Activated CD4-positive, alpha-beta T cell treated with anti-CD3 and anti-CD28 coated beads, Interleukin-2, amount 10 ng/mL, durations not matched to agents 24 days and 14 days (primary cell): Measurements from ENCODE around the gene GPC3. TPM values are rescaled to one million over a fixed set of nuclear protein-coding genes. Genes with fewer than 3 reads are reported as not detected.

Experiments used
- DNase-seq: peaks from one replicate; pipeline ENCODE4 v3.0.0; 2022
- H3K27ac Mint-ChIP-seq: one replicate; pipeline ENCODE4 v1.8.0; 2022; ENCODE audit warnings: mild to moderate bottlenecking, mixed read lengths
- H3K27me3 Mint-ChIP-seq: one replicate; pipeline ENCODE4 v1.8.0; 2022; ENCODE audit warnings: mixed read lengths
- H3K36me3 Mint-ChIP-seq: one replicate; pipeline ENCODE4 v1.8.0; 2022; ENCODE audit warnings: low read depth, mild to moderate bottlenecking, mixed read lengths
- H3K4me1 Mint-ChIP-seq: one replicate; pipeline ENCODE4 v1.8.0; 2021; ENCODE audit warnings: mixed read lengths
- H3K4me3 Mint-ChIP-seq: one replicate; pipeline ENCODE4 v1.8.0; 2022; ENCODE audit warnings: mild to moderate bottlenecking, moderate library complexity, mixed read lengths
- H3K9me3 Mint-ChIP-seq: one replicate; pipeline ENCODE4 v1.8.0; 2021; ENCODE audit warnings: mixed read lengths
- intact Hi-C: fragments of 100-400 bp; cut with micrococcal nuclease; formaldehyde crosslinking; loops from one replicate; pipeline ENCODE4 v1.15.1; 2023
- total RNA-seq: library from RNA; stranded (reverse); gene quantifications from 2 replicates; pipeline ENCODE4 v1.2.3, GENCODE V29; 2022

The GPC3 gene
- total RNA-seq, 1 donor from 2014 or later, result 0.21 TPM

DNA sequence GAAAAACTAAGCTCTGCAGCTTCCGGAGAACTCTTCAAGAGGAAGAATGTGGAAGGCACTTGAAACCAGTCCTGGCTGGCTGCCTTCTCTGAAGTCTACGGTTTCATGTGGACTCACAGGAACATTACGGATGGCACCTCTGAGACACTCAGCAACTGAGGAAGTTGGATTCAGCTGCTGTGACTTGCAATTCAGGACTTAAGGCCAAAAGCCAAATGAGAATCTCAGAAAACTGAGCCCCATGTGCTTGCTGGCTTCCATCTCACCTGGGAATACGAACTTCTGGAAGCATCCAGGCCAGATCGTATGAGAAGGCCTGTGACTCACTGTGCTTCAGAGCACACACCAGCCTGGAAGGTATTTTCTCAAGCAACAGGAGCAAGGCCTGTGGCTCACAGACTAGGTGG is 462.3 kb downstream of the GPC3 start:
- no peaks in the 10 kb centered on the region for H3K4me1 Mint-ChIP-seq
- DNase-seq, result no peak
- intact Hi-C loops, result no loop called here
- no peak overlapping the region for H3K27ac Mint-ChIP-seq
- H3K27me3 Mint-ChIP-seq, result no peaks in the 10 kb centered on the region
- no peaks in the 10 kb centered on the region for H3K36me3 Mint-ChIP-seq
- H3K4me3 Mint-ChIP-seq, result no peak overlapping the region
- H3K9me3 Mint-ChIP-seq, result no peaks in the 10 kb centered on the region

DNA sequence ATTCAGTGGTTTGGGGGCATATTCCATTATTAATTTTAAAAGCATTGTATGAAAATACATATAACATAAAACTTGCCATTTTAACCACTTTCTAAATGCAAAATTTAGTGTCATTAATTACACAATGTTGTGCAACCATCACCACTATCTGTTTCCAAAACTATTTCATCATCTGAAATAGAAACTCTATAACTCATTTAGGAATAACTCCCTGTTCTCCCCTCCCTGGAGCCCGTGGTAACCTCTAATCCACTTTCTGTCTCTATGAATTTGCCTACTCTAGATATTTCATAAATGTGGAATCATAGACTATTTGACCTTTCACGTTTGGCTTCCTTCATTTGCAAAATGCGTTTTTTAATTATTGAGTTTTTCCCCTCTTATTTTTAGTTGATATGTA is 468.7 kb downstream of the GPC3 start:
- Mint-ChIP-seq H3K4me3 (no peak overlapping the region), H3K9me3 (no peaks in the 10 kb centered on the region), H3K27ac (no peak overlapping the region), H3K4me1 (no peaks in the 10 kb centered on the region), H3K36me3 (no peaks in the 10 kb centered on the region), H3K27me3 (no peaks in the 10 kb centered on the region)
- no peak for DNase-seq
- intact Hi-C loops, result no loop called here

- no peaks in the 10 kb centered on the region for H3K27me3 Mint-ChIP-seq
- H3K9me3 Mint-ChIP-seq, result no peaks in the 10 kb centered on the region
- DNase-seq, result no peak
- H3K27ac Mint-ChIP-seq, result no peak overlapping the region
- H3K36me3 Mint-ChIP-seq, result no peaks in the 10 kb centered on the region
- no peaks in the 10 kb centered on the region for H3K4me1 Mint-ChIP-seq
- no peak overlapping the region for H3K4me3 Mint-ChIP-seq
- intact Hi-C loops, result no loop called here
Measured at GRCh38 chrX:133514486-133514885, 470.9 kb downstream of the GPC3 start.

- Mint-ChIP-seq H3K9me3 (no peaks in the 10 kb centered on the region), H3K4me1 (no peaks in the 10 kb centered on the region), H3K27me3 (no peaks in the 10 kb centered on the region), H3K27ac (no peak overlapping the region), H3K4me3 (no peak overlapping the region), H3K36me3 (no peaks in the 10 kb centered on the region)
- DNase-seq, result no peak
- intact Hi-C loops, result no loop called here
Measured at GRCh38 chrX:133513123-133513522, 472.3 kb downstream of the GPC3 start.

DNA sequence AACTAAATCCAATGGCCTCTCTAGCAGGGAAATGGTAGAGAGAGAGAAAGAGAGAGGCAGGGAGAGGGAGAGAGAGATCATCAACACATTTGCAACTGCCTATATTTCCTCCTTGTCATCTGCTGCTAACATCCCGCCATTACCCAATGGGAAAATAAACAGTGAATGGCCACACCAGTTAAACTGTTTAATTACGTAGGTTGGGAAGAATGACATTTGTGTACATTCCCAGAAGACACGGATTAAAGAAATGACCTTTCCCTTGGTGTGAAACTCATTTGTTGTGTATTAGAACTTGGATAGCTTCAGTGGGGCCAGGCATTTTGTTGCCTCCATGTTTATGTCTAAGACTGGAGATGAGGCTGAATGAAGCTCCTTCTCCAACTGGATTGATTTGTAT is 474.4 kb downstream of the GPC3 start:
- Mint-ChIP-seq H3K4me3 (no peak overlapping the region), H3K4me1 (no peaks in the 10 kb centered on the region), H3K36me3 (no peaks in the 10 kb centered on the region), H3K9me3 (no peaks in the 10 kb centered on the region), H3K27ac (no peak overlapping the region), H3K27me3 (no peaks in the 10 kb centered on the region)
- intact Hi-C loops, result no loop called here
- no peak for DNase-seq

DNA sequence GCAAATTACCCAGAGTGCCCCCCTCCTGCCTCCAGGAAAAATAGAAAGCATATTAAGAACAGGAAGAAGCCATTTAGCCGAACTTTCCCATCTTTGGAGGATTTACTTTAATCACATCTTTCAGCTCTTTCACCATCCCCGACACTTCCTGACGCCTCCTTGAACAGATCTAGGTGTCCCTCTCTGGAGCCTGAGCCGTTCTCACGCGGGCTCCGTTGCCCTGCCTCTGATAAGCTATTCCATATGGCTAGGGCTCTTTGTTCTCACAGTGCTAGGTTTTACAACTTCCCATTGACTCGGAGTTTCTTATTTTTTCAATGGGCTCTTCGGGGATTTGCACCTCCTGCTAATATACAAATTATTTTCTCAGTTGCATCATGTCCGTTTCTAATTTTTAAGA is 488.0 kb downstream of the GPC3 start:
- intact Hi-C loops, result no loop called here
- Mint-ChIP-seq H3K4me3 (no peak overlapping the region), H3K4me1 (no peaks in the 10 kb centered on the region), H3K9me3 (no peaks in the 10 kb centered on the region), H3K27me3 (no peaks in the 10 kb centered on the region), H3K27ac (no peak overlapping the region), H3K36me3 (no peaks in the 10 kb centered on the region)
- DNase-seq, result no peak

DNA sequence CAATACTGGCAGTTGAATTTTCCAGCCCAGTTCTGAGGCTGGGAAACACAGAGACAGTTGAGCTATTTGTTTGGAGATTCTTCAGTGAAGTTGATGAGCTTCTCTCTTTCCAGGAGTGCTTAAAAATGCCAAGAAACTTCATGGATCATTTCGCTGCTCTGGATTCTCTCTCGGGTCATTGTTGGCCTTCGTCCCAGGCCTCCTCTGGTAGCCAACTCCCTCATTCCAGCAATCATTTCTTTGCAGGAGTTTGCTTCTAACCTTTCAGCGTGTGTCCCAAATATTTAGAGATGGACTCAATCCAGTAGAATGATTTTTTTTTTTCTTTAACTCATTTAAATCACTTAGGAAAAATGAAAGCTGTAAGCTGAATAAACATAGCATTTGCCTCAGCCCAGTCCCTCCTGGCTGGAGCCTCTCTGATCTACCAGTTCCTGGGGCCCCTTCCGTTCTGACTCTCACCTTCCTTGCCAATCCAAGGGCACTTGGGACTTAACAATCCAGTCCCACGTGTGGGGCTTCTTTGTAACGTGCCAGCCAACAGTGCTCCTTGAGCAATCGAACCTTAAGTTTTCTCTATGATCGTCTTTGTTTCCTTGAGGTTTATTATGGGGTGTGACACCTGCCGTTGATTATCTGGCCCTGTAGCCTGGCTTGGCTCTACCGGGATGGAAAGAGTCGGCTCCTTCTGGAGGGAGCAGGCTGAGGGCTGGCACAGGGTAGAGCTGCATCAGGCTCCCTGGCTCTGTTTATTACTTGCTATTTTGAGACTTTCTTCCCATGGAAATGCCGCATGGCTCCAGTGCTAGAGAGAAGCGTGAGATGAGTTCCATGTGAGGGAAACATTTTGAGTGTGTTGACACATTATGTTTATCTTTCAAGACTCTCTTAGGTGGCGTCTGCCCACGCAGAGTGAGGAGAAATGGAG is 489.7 kb downstream of the GPC3 start:
- Mint-ChIP-seq H3K27me3 (no peaks in the 10 kb centered on the region), H3K27ac (no peak overlapping the region)

DNA sequence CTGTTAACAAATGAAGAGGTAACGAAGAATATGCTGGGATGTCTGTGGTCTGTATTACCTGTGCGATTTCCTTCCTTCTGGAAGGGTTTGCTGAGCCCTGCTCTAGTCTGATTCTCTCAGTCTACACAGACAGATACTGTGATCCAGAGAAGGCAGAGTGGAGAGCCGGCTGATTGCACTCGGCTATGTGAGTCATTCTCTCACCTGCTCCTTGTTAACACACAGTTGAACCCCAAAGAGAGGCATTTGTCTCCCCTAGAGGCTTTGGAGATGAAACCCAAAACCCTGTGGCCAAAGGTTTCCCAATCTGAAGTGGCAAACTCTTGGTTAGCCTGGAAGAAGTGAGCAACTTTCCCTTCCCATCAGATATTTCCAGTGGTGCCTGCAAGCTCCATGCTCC is 492.0 kb downstream of the GPC3 start:
- H3K27me3 Mint-ChIP-seq, result no peaks in the 10 kb centered on the region
- H3K4me3 Mint-ChIP-seq, result no peak overlapping the region
- H3K9me3 Mint-ChIP-seq, result no peaks in the 10 kb centered on the region
- H3K27ac Mint-ChIP-seq, result no peak overlapping the region
- no peaks in the 10 kb centered on the region for H3K4me1 Mint-ChIP-seq
- intact Hi-C loops, result no loop called here
- no peaks in the 10 kb centered on the region for H3K36me3 Mint-ChIP-seq
- DNase-seq, result no peak

More for the DNA sequence above, 489.7 kb downstream of the GPC3 start:
- DNase-seq, result no peak
- Mint-ChIP-seq H3K4me3 (no peak overlapping the region), H3K36me3 (no peaks in the 10 kb centered on the region), H3K9me3 (no peaks in the 10 kb centered on the region), H3K4me1 (no peaks in the 10 kb centered on the region)
- intact Hi-C loops, result no loop called here

DNA sequence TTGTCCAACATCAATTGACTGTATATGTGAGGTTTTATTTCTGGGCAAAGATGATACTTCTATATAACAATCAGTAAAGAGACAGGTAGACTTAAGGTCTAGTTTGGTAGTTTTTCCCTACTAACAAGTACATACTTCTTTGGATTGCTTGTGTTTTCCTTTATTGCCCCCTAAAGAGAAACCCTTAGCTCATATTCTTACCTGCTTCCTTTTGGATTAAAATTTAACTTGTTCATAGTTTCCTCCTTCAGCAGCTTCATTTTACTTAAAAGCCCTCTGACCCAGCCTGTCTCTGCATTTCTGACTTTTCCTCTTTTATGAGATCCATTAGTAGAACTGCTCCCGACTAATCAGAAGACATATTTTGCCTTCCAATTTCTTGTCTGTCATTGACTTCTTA is 494.4 kb downstream of the GPC3 start:
- Mint-ChIP-seq H3K27ac (no peak overlapping the region), H3K27me3 (no peaks in the 10 kb centered on the region), H3K4me3 (no peak overlapping the region), H3K36me3 (no peaks in the 10 kb centered on the region), H3K4me1 (no peaks in the 10 kb centered on the region), H3K9me3 (no peaks in the 10 kb centered on the region)
- DNase-seq, result no peak
- intact Hi-C loops, result no loop called here
